ENCODE results near the gene PTPRT.
"Not testable (repeated sequence)": the region's sequence is repeated elsewhere in the genome, so short reads cannot be mapped to it uniquely, and the experiment has no call there.

Gene PTPRT

DNA sequence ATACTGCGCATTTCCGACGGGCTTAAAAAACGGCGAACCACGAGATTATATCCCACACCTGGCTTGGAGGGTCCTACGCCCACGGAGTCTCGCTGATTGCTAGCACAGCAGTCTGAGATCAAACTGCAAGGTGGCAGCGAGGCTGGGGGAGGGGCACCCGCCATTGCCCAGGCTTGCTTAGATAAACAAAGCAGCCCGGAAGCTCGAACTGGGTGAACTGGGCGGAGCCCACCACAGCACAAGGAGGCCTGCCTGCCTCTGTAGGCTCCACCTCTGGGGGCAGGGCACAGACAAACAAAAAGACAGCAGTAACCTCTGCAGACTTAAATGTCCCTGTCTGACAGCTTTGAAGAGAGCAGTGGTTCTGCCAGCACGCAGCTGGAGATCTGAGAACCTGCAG, 983.1 kb downstream of the PTPRT start:
- H3K36me3 ChIP-seq (ENCODE audit: control insufficient read depth in 2 of 2, insufficient read depth in 2 of 2, low read length in 2 of 2); H3K27me3 ChIP-seq (ENCODE audit: control insufficient read depth in 2 of 2, insufficient read depth in 2 of 2, low read length in 2 of 2); H3K9ac ChIP-seq (ENCODE audit: low read depth in 1 of 2, low read length in 2 of 2); H3K27ac ChIP-seq (ENCODE audit: low read depth in 2 of 2, low read length in 2 of 2); H3K4me3 ChIP-seq (ENCODE audit: low read length in 2 of 2); H3K4me1 ChIP-seq (ENCODE audit: control insufficient read depth in 2 of 2, insufficient read depth in 2 of 2, low read length in 2 of 2); H3K9me3 ChIP-seq (ENCODE audit: control insufficient read depth in 2 of 2, low read length in 2 of 2): not testable (repeated sequence)

- Histone ChIP-seq H3K27ac (ENCODE audit: low read depth in 2 of 2, low read length in 2 of 2) (no peak overlapping the region), H3K4me1 (ENCODE audit: control insufficient read depth in 2 of 2, insufficient read depth in 2 of 2, low read length in 2 of 2) (no peaks in the 10 kb centered on the region), H3K27me3 (ENCODE audit: control insufficient read depth in 2 of 2, insufficient read depth in 2 of 2, low read length in 2 of 2) (no peaks in the 10 kb centered on the region), H3K4me3 (ENCODE audit: low read length in 2 of 2) (no peak overlapping the region), H3K36me3 (ENCODE audit: control insufficient read depth in 2 of 2, insufficient read depth in 2 of 2, low read length in 2 of 2) (no peaks in the 10 kb centered on the region), H3K9ac (ENCODE audit: low read depth in 1 of 2, low read length in 2 of 2) (no peak overlapping the region), H3K9me3 (ENCODE audit: control insufficient read depth in 2 of 2, low read length in 2 of 2) (no peaks in the 10 kb centered on the region)
These were observed 985.5 kb downstream of the PTPRT start for GRCh38 chr20:42204109-42204660.

- Histone ChIP-seq H3K9me3 (ENCODE audit: control insufficient read depth in 2 of 2, low read length in 2 of 2) (no peaks in the 10 kb centered on the region), H3K4me1 (ENCODE audit: control insufficient read depth in 2 of 2, insufficient read depth in 2 of 2, low read length in 2 of 2) (no peaks in the 10 kb centered on the region), H3K9ac (ENCODE audit: low read depth in 1 of 2, low read length in 2 of 2) (no peak overlapping the region), H3K27me3 (ENCODE audit: control insufficient read depth in 2 of 2, insufficient read depth in 2 of 2, low read length in 2 of 2) (no peaks in the 10 kb centered on the region), H3K36me3 (ENCODE audit: control insufficient read depth in 2 of 2, insufficient read depth in 2 of 2, low read length in 2 of 2) (no peaks in the 10 kb centered on the region), H3K27ac (ENCODE audit: low read depth in 2 of 2, low read length in 2 of 2) (no peak overlapping the region), H3K4me3 (ENCODE audit: low read length in 2 of 2) (no peak overlapping the region)
These were observed 992.1 kb downstream of the PTPRT start for GRCh38 chr20:42197599-42197998.

DNA sequence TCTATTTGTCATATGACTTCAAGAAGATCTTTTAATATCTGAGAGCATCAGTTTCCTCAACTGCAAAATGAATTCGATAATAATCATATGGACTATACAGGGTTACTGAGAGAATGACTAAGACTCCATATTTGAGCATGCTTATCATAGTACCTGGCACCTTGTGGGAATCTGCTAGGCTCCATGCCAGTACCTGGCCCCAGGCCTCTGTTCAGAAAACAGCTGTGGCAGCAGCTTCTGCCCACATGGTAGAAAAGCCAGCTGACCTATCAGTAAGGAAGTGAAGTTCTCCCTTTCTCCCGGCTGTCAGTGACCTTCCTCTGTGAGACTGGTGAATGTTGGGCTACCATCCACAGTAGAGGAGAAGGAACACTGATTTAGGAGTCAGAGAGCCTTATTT, 996.6 kb downstream of the PTPRT start:
- H3K27me3 ChIP-seq (ENCODE audit: control insufficient read depth in 2 of 2, insufficient read depth in 2 of 2, low read length in 2 of 2) = no peaks in the 10 kb centered on the region
- H3K4me1 ChIP-seq (ENCODE audit: control insufficient read depth in 2 of 2, insufficient read depth in 2 of 2, low read length in 2 of 2) = no peaks in the 10 kb centered on the region
- H3K27ac ChIP-seq (ENCODE audit: low read depth in 2 of 2, low read length in 2 of 2) = no peak overlapping the region
- no peak overlapping the region for H3K9ac ChIP-seq (ENCODE audit: low read depth in 1 of 2, low read length in 2 of 2)
- H3K4me3 ChIP-seq (ENCODE audit: low read length in 2 of 2) = no peak overlapping the region
- no peaks in the 10 kb centered on the region for H3K9me3 ChIP-seq (ENCODE audit: control insufficient read depth in 2 of 2, low read length in 2 of 2)
- H3K36me3 ChIP-seq (ENCODE audit: control insufficient read depth in 2 of 2, insufficient read depth in 2 of 2, low read length in 2 of 2) = no peaks in the 10 kb centered on the region

GRCh38 chr20:42192321-42192720, 997.4 kb downstream of the PTPRT start:
- no peak overlapping the region for H3K4me3 ChIP-seq (ENCODE audit: low read length in 2 of 2)
- no peak overlapping the region for H3K27ac ChIP-seq (ENCODE audit: low read depth in 2 of 2, low read length in 2 of 2)
- H3K27me3 ChIP-seq (ENCODE audit: control insufficient read depth in 2 of 2, insufficient read depth in 2 of 2, low read length in 2 of 2) = no peaks in the 10 kb centered on the region
- H3K4me1 ChIP-seq (ENCODE audit: control insufficient read depth in 2 of 2, insufficient read depth in 2 of 2, low read length in 2 of 2) = no peaks in the 10 kb centered on the region
- no peaks in the 10 kb centered on the region for H3K36me3 ChIP-seq (ENCODE audit: control insufficient read depth in 2 of 2, insufficient read depth in 2 of 2, low read length in 2 of 2)
- no peaks in the 10 kb centered on the region for H3K9me3 ChIP-seq (ENCODE audit: control insufficient read depth in 2 of 2, low read length in 2 of 2)
- H3K9ac ChIP-seq (ENCODE audit: low read depth in 1 of 2, low read length in 2 of 2) = no peak overlapping the region

DNA sequence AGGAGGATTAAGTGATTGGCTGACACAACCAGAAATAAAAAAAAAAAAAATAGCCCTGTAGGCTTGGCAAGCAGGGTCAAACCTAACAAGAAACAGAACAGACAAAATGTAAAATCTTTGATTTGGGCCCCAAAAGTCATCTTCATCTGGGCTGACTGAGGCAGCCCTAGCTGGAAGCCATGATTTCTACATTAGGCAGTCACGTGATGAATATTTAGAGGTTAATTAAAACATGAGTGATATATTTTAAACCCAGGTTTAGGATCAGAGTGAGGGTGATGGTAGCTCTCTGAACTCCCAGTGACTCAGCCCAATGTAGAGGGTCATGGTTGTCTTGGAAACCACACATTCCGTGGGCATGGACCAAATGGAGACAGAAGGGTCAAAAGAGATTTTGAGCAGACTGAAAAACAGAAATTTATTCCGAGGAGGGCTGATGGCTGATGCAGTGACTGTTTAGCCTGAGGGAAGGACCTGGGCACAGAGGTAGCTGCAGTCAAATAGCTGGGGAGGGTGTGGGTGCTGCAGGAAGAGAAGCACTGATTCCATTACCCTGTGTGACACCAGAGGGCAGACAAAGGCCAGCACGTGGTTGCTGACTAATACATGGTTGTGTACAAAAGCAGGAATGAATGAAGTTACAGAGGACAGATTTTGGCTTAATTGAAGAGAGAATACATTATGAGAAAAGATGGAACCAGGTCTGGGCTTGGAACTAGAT, 998.4 kb downstream of the PTPRT start:
- no peaks in the 10 kb centered on the region for H3K36me3 ChIP-seq (ENCODE audit: control insufficient read depth in 2 of 2, insufficient read depth in 2 of 2, low read length in 2 of 2)
- no peak overlapping the region for H3K27ac ChIP-seq (ENCODE audit: low read depth in 2 of 2, low read length in 2 of 2)
- H3K27me3 ChIP-seq (ENCODE audit: control insufficient read depth in 2 of 2, insufficient read depth in 2 of 2, low read length in 2 of 2) = no peaks in the 10 kb centered on the region
- H3K9me3 ChIP-seq (ENCODE audit: control insufficient read depth in 2 of 2, low read length in 2 of 2) = no peaks in the 10 kb centered on the region
- no peak overlapping the region for H3K9ac ChIP-seq (ENCODE audit: low read depth in 1 of 2, low read length in 2 of 2)
- H3K4me3 ChIP-seq (ENCODE audit: low read length in 2 of 2) = no peak overlapping the region
- no peaks in the 10 kb centered on the region for H3K4me1 ChIP-seq (ENCODE audit: control insufficient read depth in 2 of 2, insufficient read depth in 2 of 2, low read length in 2 of 2)

DNA sequence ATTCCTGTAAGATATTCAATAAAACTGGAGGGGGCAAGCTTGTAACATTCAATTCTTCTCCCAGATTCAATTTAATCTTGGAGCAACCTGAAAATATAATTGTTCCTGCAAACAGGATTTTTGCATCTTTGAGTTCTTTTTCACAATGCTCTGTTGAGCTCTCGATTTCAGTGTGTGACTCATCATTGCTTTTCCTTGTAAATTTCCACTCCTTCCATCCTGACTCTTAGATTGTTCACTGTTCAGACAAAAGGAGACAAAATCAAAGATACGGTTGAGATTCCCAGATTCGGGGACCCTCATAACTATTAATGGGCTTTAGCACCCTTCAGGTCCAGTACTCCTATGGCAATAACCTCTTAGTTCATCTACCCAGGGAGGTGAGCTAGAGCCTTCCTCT, 999.6 kb downstream of the PTPRT start:
- Histone ChIP-seq H3K4me3 (ENCODE audit: low read length in 2 of 2) (no peak overlapping the region), H3K9me3 (ENCODE audit: control insufficient read depth in 2 of 2, low read length in 2 of 2) (no peaks in the 10 kb centered on the region), H3K4me1 (ENCODE audit: control insufficient read depth in 2 of 2, insufficient read depth in 2 of 2, low read length in 2 of 2) (no peaks in the 10 kb centered on the region), H3K27me3 (ENCODE audit: control insufficient read depth in 2 of 2, insufficient read depth in 2 of 2, low read length in 2 of 2) (no peaks in the 10 kb centered on the region), H3K36me3 (ENCODE audit: control insufficient read depth in 2 of 2, insufficient read depth in 2 of 2, low read length in 2 of 2) (no peaks in the 10 kb centered on the region), H3K27ac (ENCODE audit: low read depth in 2 of 2, low read length in 2 of 2) (no peak overlapping the region), H3K9ac (ENCODE audit: low read depth in 1 of 2, low read length in 2 of 2) (no peak overlapping the region)

DNA sequence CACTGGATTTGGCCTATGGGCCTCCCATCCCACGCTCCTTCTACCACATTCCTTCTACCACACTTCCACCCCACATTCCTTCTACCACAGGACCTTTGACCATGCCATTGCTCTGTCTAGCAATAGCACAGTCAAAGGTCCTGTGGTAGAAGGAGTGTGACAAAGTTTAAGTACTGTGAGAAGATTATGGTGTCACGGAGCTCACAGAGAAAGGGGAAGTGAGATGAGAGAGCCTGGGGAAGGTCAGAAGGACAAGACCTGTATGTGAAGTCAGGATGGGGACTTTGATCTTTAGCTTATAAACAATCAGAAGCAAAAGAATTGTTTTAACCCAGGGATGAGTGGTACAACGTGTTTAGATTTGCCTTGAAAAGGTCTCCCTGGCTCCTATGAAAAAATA, 1003.4 kb downstream of the PTPRT start:
- no peaks in the 10 kb centered on the region for H3K36me3 ChIP-seq (ENCODE audit: control insufficient read depth in 2 of 2, insufficient read depth in 2 of 2, low read length in 2 of 2)
- no peaks in the 10 kb centered on the region for H3K9me3 ChIP-seq (ENCODE audit: control insufficient read depth in 2 of 2, low read length in 2 of 2)
- H3K27ac ChIP-seq (ENCODE audit: low read depth in 2 of 2, low read length in 2 of 2) = no peak overlapping the region
- H3K4me3 ChIP-seq (ENCODE audit: low read length in 2 of 2) = no peak overlapping the region
- H3K9ac ChIP-seq (ENCODE audit: low read depth in 1 of 2, low read length in 2 of 2) = no peak overlapping the region
- H3K4me1 ChIP-seq (ENCODE audit: control insufficient read depth in 2 of 2, insufficient read depth in 2 of 2, low read length in 2 of 2) = no peaks in the 10 kb centered on the region
- no peaks in the 10 kb centered on the region for H3K27me3 ChIP-seq (ENCODE audit: control insufficient read depth in 2 of 2, insufficient read depth in 2 of 2, low read length in 2 of 2)

- H3K27ac ChIP-seq (ENCODE audit: low read depth in 2 of 2, low read length in 2 of 2) = no peak overlapping the region
- H3K9me3 ChIP-seq (ENCODE audit: control insufficient read depth in 2 of 2, low read length in 2 of 2) = no peaks in the 10 kb centered on the region
- no peak overlapping the region for H3K4me3 ChIP-seq (ENCODE audit: low read length in 2 of 2)
- H3K27me3 ChIP-seq (ENCODE audit: control insufficient read depth in 2 of 2, insufficient read depth in 2 of 2, low read length in 2 of 2) = no peaks in the 10 kb centered on the region
- H3K36me3 ChIP-seq (ENCODE audit: control insufficient read depth in 2 of 2, insufficient read depth in 2 of 2, low read length in 2 of 2) = no peaks in the 10 kb centered on the region
- no peak overlapping the region for H3K9ac ChIP-seq (ENCODE audit: low read depth in 1 of 2, low read length in 2 of 2)
- H3K4me1 ChIP-seq (ENCODE audit: control insufficient read depth in 2 of 2, insufficient read depth in 2 of 2, low read length in 2 of 2) = no peaks in the 10 kb centered on the region
These were observed 1006.6 kb downstream of the PTPRT start for GRCh38 chr20:42183147-42183546.

GRCh38 chr20:42181064-42181463, 1008.6 kb downstream of the PTPRT start:
- Histone ChIP-seq H3K27me3 (ENCODE audit: control insufficient read depth in 2 of 2, insufficient read depth in 2 of 2, low read length in 2 of 2) (no peaks in the 10 kb centered on the region), H3K4me3 (ENCODE audit: low read length in 2 of 2) (no peak overlapping the region), H3K9ac (ENCODE audit: low read depth in 1 of 2, low read length in 2 of 2) (no peak overlapping the region), H3K9me3 (ENCODE audit: control insufficient read depth in 2 of 2, low read length in 2 of 2) (no peaks in the 10 kb centered on the region), H3K36me3 (ENCODE audit: control insufficient read depth in 2 of 2, insufficient read depth in 2 of 2, low read length in 2 of 2) (no peaks in the 10 kb centered on the region), H3K27ac (ENCODE audit: low read depth in 2 of 2, low read length in 2 of 2) (no peak overlapping the region), H3K4me1 (ENCODE audit: control insufficient read depth in 2 of 2, insufficient read depth in 2 of 2, low read length in 2 of 2) (no peaks in the 10 kb centered on the region)
